ENCODE data around the gene GREM2. TPM values are rescaled to one million over a fixed set of nuclear protein-coding genes. Genes with fewer than 3 reads are reported as not detected.

The GREM2 gene
- total and polyA plus RNA-seq, 2 experiments from 2014 or later, result 0.18 to 0.21 TPM

DNA sequence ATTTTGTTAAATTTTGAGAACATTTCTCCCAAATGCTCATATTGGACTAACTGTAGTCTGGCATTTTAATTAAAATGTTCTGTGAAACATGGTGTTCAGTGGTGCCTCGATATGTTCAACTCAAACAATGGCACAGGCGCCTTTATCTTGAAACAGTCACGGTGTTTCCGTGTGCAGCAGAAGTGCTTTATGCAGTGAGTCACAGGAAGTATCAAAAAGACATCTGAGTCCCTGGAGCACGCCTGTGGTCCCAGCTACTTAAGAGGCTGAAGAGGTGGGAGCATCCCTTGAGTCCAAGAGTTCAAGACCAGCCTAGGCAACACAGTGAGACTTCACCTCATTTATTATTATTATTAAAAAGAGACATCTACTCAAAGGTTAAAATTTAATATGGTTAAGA, 52.2 kb downstream of the GREM2 start:
- H3K4me1 ChIP-seq (ENCODE audit: insufficient read depth), result no peaks in the 10 kb centered on the region
- H3K36me3 ChIP-seq (ENCODE audit: insufficient read depth), result no peaks in the 10 kb centered on the region
- Mint-ChIP-seq H3K27me3 (ENCODE audit: insufficient read depth, low read depth, poor library complexity) (no peaks in the 10 kb centered on the region), H3K4me3 (no peak overlapping the region), H3K9me3 (no peaks in the 10 kb centered on the region; the same call in 2 of the 3 replicates), H3K27ac (no peak overlapping the region), H3K36me3 (ENCODE audit: low read depth) (no peaks in the 10 kb centered on the region), H3K4me1 (peaks cover 2% of the 10 kb centered on the region; the same call in 1 of the 3 replicates)
- no peak overlapping the region for H3K27ac ChIP-seq (ENCODE audit: low read depth)
- ATAC-seq, result no peak
- H3K79me2 ChIP-seq (replicated peaks; ENCODE audit: insufficient read depth), result no peaks in the 10 kb centered on the region
- no peak overlapping the region for H3K4me2 ChIP-seq
- H2AFZ ChIP-seq, result no peak overlapping the region
- no peaks in the 10 kb centered on the region for H3K9me2 ChIP-seq (ENCODE audit: insufficient read depth)
- H4K20me1 ChIP-seq (replicated peaks; ENCODE audit: insufficient read depth), result no peaks in the 10 kb centered on the region
- TF ChIP-seq, protein P1, sequence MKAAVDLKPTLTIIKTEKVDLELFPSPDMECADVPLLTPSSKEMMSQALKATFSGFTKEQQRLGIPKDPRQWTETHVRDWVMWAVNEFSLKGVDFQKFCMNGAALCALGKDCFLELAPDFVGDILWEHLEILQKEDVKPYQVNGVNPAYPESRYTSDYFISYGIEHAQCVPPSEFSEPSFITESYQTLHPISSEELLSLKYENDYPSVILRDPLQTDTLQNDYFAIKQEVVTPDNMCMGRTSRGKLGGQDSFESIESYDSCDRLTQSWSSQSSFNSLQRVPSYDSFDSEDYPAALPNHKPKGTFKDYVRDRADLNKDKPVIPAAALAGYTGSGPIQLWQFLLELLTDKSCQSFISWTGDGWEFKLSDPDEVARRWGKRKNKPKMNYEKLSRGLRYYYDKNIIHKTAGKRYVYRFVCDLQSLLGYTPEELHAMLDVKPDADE (IDR thresholded peaks at IDR 0.05), result no peak
- TF ChIP-seq ZNF114 (CRISPR knock-in tag; IDR thresholded peaks at IDR 0.05) (no peak), CREB1 (CRISPR knock-in tag; IDR thresholded peaks at IDR 0.05; ENCODE audit: low read depth) (no peak), NANOG (IDR thresholded peaks at IDR 0.05; ENCODE audit: borderline replicate concordance) (no peak), ZNF331 (CRISPR knock-in tag; IDR thresholded peaks at IDR 0.05; ENCODE audit: low read depth) (no peak), JUNB (IDR thresholded peaks at IDR 0.05; ENCODE audit: unreplicated experiment) (no peak), POLR2AphosphoS5 (IDR thresholded peaks at IDR 0.05; ENCODE audit: low read depth) (no peak), EZH2 (IDR thresholded peaks at IDR 0.05; ENCODE audit: low read depth, unreplicated experiment) (no peak), STAT1 (IDR thresholded peaks at IDR 0.05; ENCODE audit: unreplicated experiment) (no peak), EZH2phosphoT487 (IDR thresholded peaks at IDR 0.05; ENCODE audit: unreplicated experiment) (no peak)
- TF ChIP-seq, protein P2, sequence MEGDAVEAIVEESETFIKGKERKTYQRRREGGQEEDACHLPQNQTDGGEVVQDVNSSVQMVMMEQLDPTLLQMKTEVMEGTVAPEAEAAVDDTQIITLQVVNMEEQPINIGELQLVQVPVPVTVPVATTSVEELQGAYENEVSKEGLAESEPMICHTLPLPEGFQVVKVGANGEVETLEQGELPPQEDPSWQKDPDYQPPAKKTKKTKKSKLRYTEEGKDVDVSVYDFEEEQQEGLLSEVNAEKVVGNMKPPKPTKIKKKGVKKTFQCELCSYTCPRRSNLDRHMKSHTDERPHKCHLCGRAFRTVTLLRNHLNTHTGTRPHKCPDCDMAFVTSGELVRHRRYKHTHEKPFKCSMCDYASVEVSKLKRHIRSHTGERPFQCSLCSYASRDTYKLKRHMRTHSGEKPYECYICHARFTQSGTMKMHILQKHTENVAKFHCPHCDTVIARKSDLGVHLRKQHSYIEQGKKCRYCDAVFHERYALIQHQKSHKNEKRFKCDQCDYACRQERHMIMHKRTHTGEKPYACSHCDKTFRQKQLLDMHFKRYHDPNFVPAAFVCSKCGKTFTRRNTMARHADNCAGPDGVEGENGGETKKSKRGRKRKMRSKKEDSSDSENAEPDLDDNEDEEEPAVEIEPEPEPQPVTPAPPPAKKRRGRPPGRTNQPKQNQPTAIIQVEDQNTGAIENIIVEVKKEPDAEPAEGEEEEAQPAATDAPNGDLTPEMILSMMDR (conservative IDR thresholded peaks at IDR 0.05; ENCODE audit: low read depth in 2 of 2), result no peak
- TF ChIP-seq, protein P3, sequence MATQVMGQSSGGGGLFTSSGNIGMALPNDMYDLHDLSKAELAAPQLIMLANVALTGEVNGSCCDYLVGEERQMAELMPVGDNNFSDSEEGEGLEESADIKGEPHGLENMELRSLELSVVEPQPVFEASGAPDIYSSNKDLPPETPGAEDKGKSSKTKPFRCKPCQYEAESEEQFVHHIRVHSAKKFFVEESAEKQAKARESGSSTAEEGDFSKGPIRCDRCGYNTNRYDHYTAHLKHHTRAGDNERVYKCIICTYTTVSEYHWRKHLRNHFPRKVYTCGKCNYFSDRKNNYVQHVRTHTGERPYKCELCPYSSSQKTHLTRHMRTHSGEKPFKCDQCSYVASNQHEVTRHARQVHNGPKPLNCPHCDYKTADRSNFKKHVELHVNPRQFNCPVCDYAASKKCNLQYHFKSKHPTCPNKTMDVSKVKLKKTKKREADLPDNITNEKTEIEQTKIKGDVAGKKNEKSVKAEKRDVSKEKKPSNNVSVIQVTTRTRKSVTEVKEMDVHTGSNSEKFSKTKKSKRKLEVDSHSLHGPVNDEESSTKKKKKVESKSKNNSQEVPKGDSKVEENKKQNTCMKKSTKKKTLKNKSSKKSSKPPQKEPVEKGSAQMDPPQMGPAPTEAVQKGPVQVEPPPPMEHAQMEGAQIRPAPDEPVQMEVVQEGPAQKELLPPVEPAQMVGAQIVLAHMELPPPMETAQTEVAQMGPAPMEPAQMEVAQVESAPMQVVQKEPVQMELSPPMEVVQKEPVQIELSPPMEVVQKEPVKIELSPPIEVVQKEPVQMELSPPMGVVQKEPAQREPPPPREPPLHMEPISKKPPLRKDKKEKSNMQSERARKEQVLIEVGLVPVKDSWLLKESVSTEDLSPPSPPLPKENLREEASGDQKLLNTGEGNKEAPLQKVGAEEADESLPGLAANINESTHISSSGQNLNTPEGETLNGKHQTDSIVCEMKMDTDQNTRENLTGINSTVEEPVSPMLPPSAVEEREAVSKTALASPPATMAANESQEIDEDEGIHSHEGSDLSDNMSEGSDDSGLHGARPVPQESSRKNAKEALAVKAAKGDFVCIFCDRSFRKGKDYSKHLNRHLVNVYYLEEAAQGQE (IDR thresholded peaks at IDR 0.05; ENCODE audit: unreplicated experiment), result no peak
- TF ChIP-seq, protein P4, sequence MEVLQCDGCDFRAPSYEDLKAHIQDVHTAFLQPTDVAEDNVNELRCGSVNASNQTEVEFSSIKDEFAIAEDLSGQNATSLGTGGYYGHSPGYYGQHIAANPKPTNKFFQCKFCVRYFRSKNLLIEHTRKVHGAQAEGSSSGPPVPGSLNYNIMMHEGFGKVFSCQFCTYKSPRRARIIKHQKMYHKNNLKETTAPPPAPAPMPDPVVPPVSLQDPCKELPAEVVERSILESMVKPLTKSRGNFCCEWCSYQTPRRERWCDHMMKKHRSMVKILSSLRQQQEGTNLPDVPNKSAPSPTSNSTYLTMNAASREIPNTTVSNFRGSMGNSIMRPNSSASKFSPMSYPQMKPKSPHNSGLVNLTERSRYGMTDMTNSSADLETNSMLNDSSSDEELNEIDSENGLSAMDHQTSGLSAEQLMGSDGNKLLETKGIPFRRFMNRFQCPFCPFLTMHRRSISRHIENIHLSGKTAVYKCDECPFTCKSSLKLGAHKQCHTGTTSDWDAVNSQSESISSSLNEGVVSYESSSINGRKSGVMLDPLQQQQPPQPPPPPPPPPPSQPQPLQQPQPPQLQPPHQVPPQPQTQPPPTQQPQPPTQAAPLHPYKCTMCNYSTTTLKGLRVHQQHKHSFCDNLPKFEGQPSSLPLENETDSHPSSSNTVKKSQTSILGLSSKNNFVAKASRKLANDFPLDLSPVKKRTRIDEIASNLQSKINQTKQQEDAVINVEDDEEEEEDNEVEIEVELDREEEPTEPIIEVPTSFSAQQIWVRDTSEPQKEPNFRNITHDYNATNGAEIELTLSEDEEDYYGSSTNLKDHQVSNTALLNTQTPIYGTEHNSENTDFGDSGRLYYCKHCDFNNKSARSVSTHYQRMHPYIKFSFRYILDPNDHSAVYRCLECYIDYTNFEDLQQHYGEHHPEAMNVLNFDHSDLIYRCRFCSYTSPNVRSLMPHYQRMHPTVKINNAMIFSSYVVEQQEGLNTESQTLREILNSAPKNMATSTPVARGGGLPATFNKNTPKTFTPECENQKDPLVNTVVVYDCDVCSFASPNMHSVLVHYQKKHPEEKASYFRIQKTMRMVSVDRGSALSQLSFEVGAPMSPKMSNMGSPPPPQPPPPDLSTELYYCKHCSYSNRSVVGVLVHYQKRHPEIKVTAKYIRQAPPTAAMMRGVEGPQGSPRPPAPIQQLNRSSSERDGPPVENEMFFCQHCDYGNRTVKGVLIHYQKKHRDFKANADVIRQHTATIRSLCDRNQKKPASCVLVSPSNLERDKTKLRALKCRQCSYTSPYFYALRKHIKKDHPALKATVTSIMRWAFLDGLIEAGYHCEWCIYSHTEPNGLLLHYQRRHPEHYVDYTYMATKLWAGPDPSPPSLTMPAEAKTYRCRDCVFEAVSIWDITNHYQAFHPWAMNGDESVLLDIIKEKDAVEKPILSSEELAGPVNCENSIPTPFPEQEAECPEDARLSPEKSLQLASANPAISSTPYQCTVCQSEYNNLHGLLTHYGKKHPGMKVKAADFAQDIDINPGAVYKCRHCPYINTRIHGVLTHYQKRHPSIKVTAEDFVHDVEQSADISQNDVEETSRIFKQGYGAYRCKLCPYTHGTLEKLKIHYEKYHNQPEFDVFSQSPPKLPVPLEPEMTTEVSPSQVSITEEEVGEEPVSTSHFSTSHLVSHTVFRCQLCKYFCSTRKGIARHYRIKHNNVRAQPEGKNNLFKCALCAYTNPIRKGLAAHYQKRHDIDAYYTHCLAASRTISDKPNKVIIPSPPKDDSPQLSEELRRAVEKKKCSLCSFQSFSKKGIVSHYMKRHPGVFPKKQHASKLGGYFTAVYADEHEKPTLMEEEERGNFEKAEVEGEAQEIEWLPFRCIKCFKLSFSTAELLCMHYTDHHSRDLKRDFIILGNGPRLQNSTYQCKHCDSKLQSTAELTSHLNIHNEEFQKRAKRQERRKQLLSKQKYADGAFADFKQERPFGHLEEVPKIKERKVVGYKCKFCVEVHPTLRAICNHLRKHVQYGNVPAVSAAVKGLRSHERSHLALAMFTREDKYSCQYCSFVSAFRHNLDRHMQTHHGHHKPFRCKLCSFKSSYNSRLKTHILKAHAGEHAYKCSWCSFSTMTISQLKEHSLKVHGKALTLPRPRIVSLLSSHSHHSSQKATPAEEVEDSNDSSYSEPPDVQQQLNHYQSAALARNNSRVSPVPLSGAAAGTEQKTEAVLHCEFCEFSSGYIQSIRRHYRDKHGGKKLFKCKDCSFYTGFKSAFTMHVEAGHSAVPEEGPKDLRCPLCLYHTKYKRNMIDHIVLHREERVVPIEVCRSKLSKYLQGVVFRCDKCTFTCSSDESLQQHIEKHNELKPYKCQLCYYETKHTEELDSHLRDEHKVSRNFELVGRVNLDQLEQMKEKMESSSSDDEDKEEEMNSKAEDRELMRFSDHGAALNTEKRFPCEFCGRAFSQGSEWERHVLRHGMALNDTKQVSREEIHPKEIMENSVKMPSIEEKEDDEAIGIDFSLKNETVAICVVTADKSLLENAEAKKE (CRISPR knock-in tag; IDR thresholded peaks at IDR 0.05), result no peak
- DNase-seq (ENCODE audit: low spot score), result no peak
- no peaks in the 10 kb centered on the region for H3K27me3 ChIP-seq (ENCODE audit: insufficient read depth)
- H3F3A ChIP-seq (replicated peaks; ENCODE audit: low read depth), result no peaks in the 10 kb centered on the region
- H3K4me3 ChIP-seq, result no peak overlapping the region
